HepG2 (cell line): ENCODE data around the gene CUEDC2. TPM values are rescaled to one million over a fixed set of nuclear protein-coding genes. Genes with fewer than 3 reads are reported as not detected.

Experiments
- ATF5 ChIP-seq: sonication (generic); formaldehyde crosslinking; IDR thresholded peaks from 2 replicates; pipeline ENCODE4 v1.4.0; 2020; ENCODE audit warnings: mild to moderate bottlenecking, low read depth, missing genetic modification reagents
- BCL6 ChIP-seq: IDR thresholded peaks from 2 replicates; pipeline ENCODE4 v1.6.1; 2016; ENCODE audit warnings: missing genetic modification reagents, missing compliant biosample characterization
- CBFB ChIP-seq: sonication (generic); formaldehyde crosslinking; IDR thresholded peaks from 2 replicates; pipeline ENCODE4 v1.4.0; 2020; ENCODE audit warnings: missing genetic modification reagents
- FOXK2 ChIP-seq: fragments of 450-650 bp; IDR thresholded peaks from 2 replicates; pipeline ENCODE4 v1.6.1; 2016
- KLF6 ChIP-seq: IDR thresholded peaks from 2 replicates; pipeline ENCODE4 v1.8.0; 2016; ENCODE audit warnings: missing biosample characterization, missing genetic modification reagents
- MATR3 ChIP-seq: sonication (generic); formaldehyde crosslinking; IDR thresholded peaks from 2 replicates; pipeline ENCODE4 v1.4.0; 2020; ENCODE audit warnings: missing genetic modification reagents
- MED8 ChIP-seq: sonication (generic); formaldehyde crosslinking; IDR thresholded peaks from 2 replicates; pipeline ENCODE4 v1.8.1; 2023; ENCODE audit warnings: mild to moderate bottlenecking, missing genetic modification reagents; ENCODE audit not compliant: insufficient replicate concordance
- MEF2D ChIP-seq: sonication (generic); formaldehyde crosslinking; IDR thresholded peaks from 2 replicates; pipeline ENCODE4 v1.5.1; 2020; ENCODE audit warnings: mild to moderate bottlenecking, missing genetic modification reagents
- MZF1 ChIP-seq: sonication (generic); formaldehyde crosslinking; IDR thresholded peaks from 2 replicates; pipeline ENCODE4 v1.8.1; 2023; ENCODE audit warnings: mild to moderate bottlenecking, missing genetic modification reagents, borderline replicate concordance
- PHF21A ChIP-seq: sonication (generic); formaldehyde crosslinking; IDR thresholded peaks from 2 replicates; pipeline ENCODE4 v1.5.0; 2020; ENCODE audit warnings: mild to moderate bottlenecking, missing genetic modification reagents
- SAP130 ChIP-seq: IDR thresholded peaks from 2 replicates; pipeline ENCODE4 v1.6.1; 2016; ENCODE audit warnings: low read depth
- TIGD3 ChIP-seq: sonication (generic); formaldehyde crosslinking; IDR thresholded peaks from 2 replicates; pipeline ENCODE4 v1.5.1; 2020; ENCODE audit warnings: mild to moderate bottlenecking, missing genetic modification reagents, borderline replicate concordance
- ZBTB44 ChIP-seq: sonication (generic); formaldehyde crosslinking; IDR thresholded peaks from 2 replicates; pipeline ENCODE4 v1.4.0; 2020; ENCODE audit warnings: missing genetic modification reagents
- ZMYM2 ChIP-seq: sonication (generic); formaldehyde crosslinking; IDR thresholded peaks from 2 replicates; pipeline ENCODE4 v1.8.0; 2022; ENCODE audit warnings: mild to moderate bottlenecking, missing genetic modification reagents
- ZNF333 ChIP-seq: sonication (generic); formaldehyde crosslinking; IDR thresholded peaks from 2 replicates; pipeline ENCODE4 v1.4.0; 2020; ENCODE audit warnings: mild to moderate bottlenecking, missing genetic modification reagents, borderline replicate concordance
- ZNF558 ChIP-seq: sonication (generic); formaldehyde crosslinking; IDR thresholded peaks from 2 replicates; pipeline ENCODE4 v1.9.0; 2022; ENCODE audit warnings: mild to moderate bottlenecking, missing genetic modification reagents, borderline replicate concordance
- ZNF563 ChIP-seq: sonication (generic); formaldehyde crosslinking; IDR thresholded peaks from 2 replicates; pipeline ENCODE4 v1.8.0; 2022; ENCODE audit warnings: mild to moderate bottlenecking, moderate library complexity, missing genetic modification reagents
- ZNF709 ChIP-seq: sonication (generic); formaldehyde crosslinking; IDR thresholded peaks from 2 replicates; pipeline ENCODE4 v1.5.0; 2020; ENCODE audit warnings: mild to moderate bottlenecking, missing genetic modification reagents
- polyA plus RNA-seq, 8 experiments: library from polyadenylated mRNA; depleted of rRNA in 3 of 8; stranded (reverse) in 7 of 8; unstranded in 1 of 8; fragments of >200 nt; fragmentation: Illumina TruSeq in 4 of 8; extraction: Trizol in 4 of 8; gene quantifications; 2 replicates each; pipeline versions ENCODE4 v1.2.1 to v1.2.3, GENCODE V29; 2011 to 2016; ENCODE audit warnings: low read depth in 4 of 8, missing spikeins in 1 of 8, mixed read lengths in 1 of 8; ENCODE audit not compliant: insufficient read depth in 1 of 8
- total RNA-seq, 5 experiments: library from RNA; depleted of rRNA; stranded (reverse); fragments of >200 nt; fragmentation: Illumina TruSeq; extraction: Trizol; gene quantifications; 2 replicates each; pipeline ENCODE4 v1.2.3, GENCODE V29; 2016; ENCODE audit warnings: low read depth in 1 of 5
- TF ChIP-seq, protein P1 (sequence below): IDR thresholded peaks from 2 replicates; pipeline ENCODE4 v1.6.1; 2018; ENCODE audit warnings: missing genetic modification reagents, mild to moderate bottlenecking, missing compliant biosample characterization
- TF ChIP-seq, protein P2 (sequence below): sonication (generic); formaldehyde crosslinking; IDR thresholded peaks from 2 replicates; pipeline ENCODE4 v1.8.1; 2022; ENCODE audit warnings: mild to moderate bottlenecking, missing genetic modification reagents
- TF ChIP-seq, protein P3 (sequence below): sonication (generic); formaldehyde crosslinking; IDR thresholded peaks from 2 replicates; pipeline ENCODE4 v1.5.0; 2020; ENCODE audit warnings: mild to moderate bottlenecking, missing genetic modification reagents

Gene CUEDC2
- total and polyA plus RNA-seq, 2 of the 13 experiments (the other 11 are each of a cell fraction or from before 2014, with no cell fraction given), result 13.1 to 18.4 TPM

GRCh38 chr10:102399217-102400021 lies 33.0 kb downstream of the CUEDC2 start (continued):
- TF ChIP-seq ZNF563 (peak; percentile 87; the same call in 1 of the 2 replicates), TIGD3 (CRISPR knock-in tag) (0 out of 2 replicates have a peak, but pooled peaks have one; percentile 36), ATF5 (CRISPR knock-in tag) (no peak), MED8 (CRISPR knock-in tag) (peak; percentile 90), ZNF558 (CRISPR knock-in tag) (no peak), ZNF709 (CRISPR knock-in tag) (peak; percentile 36; the same call in 1 of the 2 replicates), SAP130 (CRISPR knock-in tag) (peak; percentile 91), CBFB (peak; percentile 86), MZF1 (CRISPR knock-in tag) (no peak), ZNF333 (CRISPR knock-in tag) (peak; percentile 70; the same call in 1 of the 2 replicates), KLF6 (CRISPR knock-in tag) (peak; percentile 58; the same call in 1 of the 2 replicates), ZMYM2 (CRISPR knock-in tag) (0 out of 2 replicates have a peak, but pooled peaks have one; percentile 49), FOXK2 (no peak), MATR3 (CRISPR knock-in tag) (no peak), BCL6 (peak; percentile 62), MEF2D (CRISPR knock-in tag) (0 out of 2 replicates have a peak, but pooled peaks have one; percentile 16), PHF21A (CRISPR knock-in tag) (peak; percentile 30), ZBTB44 (CRISPR knock-in tag) (no peak)
- TF ChIP-seq, protein P1, sequence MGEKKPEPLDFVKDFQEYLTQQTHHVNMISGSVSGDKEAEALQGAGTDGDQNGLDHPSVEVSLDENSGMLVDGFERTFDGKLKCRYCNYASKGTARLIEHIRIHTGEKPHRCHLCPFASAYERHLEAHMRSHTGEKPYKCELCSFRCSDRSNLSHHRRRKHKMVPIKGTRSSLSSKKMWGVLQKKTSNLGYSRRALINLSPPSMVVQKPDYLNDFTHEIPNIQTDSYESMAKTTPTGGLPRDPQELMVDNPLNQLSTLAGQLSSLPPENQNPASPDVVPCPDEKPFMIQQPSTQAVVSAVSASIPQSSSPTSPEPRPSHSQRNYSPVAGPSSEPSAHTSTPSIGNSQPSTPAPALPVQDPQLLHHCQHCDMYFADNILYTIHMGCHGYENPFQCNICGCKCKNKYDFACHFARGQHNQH (CRISPR knock-in tag), result peak; percentile 76; the same call in 1 of the 2 replicates
- TF ChIP-seq, protein P2, sequence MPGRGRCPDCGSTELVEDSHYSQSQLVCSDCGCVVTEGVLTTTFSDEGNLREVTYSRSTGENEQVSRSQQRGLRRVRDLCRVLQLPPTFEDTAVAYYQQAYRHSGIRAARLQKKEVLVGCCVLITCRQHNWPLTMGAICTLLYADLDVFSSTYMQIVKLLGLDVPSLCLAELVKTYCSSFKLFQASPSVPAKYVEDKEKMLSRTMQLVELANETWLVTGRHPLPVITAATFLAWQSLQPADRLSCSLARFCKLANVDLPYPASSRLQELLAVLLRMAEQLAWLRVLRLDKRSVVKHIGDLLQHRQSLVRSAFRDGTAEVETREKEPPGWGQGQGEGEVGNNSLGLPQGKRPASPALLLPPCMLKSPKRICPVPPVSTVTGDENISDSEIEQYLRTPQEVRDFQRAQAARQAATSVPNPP (CRISPR knock-in tag), result no peak
- TF ChIP-seq, protein P3, sequence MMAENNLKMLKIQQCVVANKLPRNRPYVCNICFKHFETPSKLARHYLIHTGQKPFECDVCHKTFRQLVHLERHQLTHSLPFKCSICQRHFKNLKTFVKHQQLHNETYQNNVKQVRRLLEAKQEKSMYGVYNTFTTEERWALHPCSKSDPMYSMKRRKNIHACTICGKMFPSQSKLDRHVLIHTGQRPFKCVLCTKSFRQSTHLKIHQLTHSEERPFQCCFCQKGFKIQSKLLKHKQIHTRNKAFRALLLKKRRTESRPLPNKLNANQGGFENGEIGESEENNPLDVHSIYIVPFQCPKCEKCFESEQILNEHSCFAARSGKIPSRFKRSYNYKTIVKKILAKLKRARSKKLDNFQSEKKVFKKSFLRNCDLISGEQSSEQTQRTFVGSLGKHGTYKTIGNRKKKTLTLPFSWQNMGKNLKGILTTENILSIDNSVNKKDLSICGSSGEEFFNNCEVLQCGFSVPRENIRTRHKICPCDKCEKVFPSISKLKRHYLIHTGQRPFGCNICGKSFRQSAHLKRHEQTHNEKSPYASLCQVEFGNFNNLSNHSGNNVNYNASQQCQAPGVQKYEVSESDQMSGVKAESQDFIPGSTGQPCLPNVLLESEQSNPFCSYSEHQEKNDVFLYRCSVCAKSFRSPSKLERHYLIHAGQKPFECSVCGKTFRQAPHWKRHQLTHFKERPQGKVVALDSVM (CRISPR knock-in tag), result peak; percentile 44; the same call in 1 of the 2 replicates
